Measurements from ENCODE around the gene VSTM5.

The VSTM5 gene

DNA sequence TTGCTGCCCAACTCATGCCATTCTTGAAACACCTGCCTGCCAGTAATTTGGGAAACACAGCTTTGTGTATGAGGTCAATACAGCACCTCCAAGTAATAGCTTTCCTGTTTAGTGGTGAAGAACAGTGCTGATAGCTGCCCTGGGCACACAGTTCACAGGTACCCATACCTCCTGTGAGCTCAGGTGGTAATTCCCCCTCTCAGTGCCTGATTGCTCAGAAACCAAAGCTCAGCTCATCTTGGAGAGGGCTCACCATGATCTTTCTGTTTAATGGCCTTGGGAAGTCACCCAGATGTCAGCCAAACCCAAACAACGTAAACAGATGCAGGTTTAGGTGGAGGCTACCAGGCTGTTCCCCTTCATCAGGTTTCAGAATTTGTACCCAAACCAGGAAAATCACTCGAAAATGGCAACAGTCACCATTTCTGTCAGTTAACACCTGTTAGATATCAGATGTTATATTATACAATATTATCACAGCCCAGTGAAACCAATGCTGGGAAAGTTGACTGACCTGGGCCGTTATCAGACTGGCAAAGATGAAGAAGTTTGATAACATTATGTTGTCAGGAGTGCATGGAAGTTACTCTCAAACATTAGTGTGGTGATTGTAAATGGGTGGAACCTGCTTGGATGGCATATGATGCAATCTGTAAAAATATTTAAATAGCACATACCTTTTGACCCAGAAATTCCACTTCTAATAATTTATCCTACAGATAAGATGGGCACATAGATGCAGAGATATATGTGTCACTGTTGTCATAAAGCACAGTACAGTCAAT lies 18.9 kb downstream of the VSTM5 start:
- no peak for DNase-seq (ENCODE audit: low spot score)
- Histone ChIP-seq H3K4me3 (no peak overlapping the region), H3K27ac (no peak overlapping the region)
- TF ChIP-seq, protein P1, sequence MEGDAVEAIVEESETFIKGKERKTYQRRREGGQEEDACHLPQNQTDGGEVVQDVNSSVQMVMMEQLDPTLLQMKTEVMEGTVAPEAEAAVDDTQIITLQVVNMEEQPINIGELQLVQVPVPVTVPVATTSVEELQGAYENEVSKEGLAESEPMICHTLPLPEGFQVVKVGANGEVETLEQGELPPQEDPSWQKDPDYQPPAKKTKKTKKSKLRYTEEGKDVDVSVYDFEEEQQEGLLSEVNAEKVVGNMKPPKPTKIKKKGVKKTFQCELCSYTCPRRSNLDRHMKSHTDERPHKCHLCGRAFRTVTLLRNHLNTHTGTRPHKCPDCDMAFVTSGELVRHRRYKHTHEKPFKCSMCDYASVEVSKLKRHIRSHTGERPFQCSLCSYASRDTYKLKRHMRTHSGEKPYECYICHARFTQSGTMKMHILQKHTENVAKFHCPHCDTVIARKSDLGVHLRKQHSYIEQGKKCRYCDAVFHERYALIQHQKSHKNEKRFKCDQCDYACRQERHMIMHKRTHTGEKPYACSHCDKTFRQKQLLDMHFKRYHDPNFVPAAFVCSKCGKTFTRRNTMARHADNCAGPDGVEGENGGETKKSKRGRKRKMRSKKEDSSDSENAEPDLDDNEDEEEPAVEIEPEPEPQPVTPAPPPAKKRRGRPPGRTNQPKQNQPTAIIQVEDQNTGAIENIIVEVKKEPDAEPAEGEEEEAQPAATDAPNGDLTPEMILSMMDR (IDR thresholded peaks at IDR 0.05) = no peak

DNA sequence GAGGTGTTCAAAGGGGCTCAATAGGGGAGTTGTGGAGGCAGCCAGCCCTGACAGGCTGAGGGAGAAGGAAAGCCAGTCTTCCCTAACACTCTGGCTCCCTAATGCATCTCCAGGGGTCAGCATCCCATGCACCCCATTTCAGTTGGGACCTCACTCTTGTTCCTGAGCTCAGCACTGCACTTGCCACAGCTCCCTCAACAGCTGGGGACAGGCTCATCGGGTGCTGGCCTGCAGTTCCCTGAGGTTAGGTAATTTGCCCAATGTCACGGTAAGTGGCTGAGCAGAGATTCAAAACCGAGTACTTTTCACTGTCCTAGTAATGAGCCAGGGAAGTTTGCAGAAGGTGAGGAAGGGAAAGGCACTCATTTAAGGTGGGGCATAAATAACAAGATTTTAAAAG lies 20.8 kb downstream of the VSTM5 start:
- no peak overlapping the region for H3K27ac ChIP-seq
- no peak for DNase-seq (ENCODE audit: low spot score)
- TF ChIP-seq, protein P1 (IDR thresholded peaks at IDR 0.05) = no peak

DNA sequence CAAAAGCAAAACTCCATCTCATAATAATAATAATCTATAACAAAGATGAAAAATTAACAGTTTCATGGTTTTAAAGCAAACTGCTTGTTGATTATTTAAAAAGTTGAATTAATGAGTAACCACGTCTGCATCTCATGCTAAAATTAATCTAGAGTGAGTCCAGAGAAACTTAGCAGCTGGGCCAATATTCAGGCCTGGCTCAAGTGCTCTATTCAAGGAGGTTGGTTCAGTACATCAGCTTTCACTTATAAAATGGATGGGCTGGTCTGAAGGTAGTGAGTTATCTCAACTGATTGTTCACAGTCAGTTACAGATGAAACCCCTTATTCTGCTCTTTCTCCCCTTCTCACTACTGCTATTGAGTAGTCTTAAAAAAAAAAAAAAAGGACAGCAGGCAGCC lies 23.1 kb downstream of the VSTM5 start:
- Histone ChIP-seq H3K4me3 (no peak overlapping the region), H3K27ac (no peak overlapping the region)
- TF ChIP-seq, protein P1 (IDR thresholded peaks at IDR 0.05) = no peak
- DNase-seq (ENCODE audit: low spot score) = no peak

More for the DNA sequence above, 20.8 kb downstream of the VSTM5 start:
- no peak overlapping the region for H3K4me3 ChIP-seq

DNA sequence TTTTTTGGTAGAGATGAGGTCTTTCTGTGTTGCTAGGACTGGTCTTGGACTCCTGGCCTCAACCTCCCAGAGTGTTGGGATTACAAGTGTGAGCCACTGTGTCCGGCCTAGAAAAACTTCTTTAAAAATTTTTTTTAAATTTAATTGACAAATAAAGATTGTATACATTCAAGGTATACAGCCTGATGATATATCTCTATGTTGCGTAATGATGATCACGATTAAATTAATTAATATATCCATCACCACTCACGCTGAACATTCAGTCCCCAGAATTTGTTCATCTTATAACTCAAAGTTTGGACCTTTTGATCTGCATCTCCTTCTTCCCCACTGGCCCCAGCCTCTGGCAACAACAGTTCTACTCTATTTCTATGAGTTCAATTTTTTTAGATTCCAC lies 27.2 kb downstream of the VSTM5 start:
- DNase-seq (ENCODE audit: low spot score) = no peak
- TF ChIP-seq, protein P1 (IDR thresholded peaks at IDR 0.05) = no peak
- H3K27ac ChIP-seq = no peak overlapping the region
- no peak overlapping the region for H3K4me3 ChIP-seq

DNA sequence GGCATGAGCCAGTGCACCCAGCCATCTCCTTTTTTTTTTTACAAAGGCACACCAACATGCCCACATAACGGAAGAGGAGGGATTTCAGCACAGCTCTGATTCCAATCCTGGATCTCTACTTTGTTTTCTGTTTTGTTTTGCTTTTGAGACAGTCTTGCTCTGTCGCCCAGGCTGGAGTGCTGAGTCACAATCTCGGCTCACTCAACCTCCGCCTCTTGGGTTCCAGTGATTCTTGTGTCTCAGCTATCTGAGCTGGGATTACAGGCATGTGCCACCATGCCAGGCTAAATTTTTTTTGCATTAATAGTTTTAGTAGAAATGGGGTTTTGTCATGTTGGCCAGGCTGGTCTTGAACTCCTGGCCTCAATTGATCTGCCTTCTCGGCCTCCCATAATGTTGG lies 28.1 kb downstream of the VSTM5 start:
- no peak for DNase-seq (ENCODE audit: low spot score)
- H3K4me3 ChIP-seq = no peak overlapping the region
- H3K27ac ChIP-seq = no peak overlapping the region
- TF ChIP-seq, protein P1 (IDR thresholded peaks at IDR 0.05) = no peak

DNA sequence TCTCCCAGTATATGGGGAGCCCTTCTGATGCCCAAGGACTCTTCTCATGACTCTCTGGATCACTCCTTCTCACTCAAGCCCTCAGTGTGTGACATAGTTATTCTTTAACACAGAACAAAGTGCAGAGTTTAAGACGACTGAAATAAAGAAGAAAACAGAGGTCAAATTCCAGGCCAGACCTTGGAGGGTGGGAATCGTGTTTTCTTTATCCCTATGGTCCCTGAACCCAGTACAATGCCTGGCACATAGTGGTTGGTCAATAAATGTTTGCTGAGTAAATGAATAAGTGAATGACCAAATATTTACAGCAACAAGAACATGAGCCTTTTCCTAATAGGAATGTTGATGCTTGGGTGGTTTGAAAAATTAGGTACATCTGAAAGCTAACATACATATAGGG lies 28.8 kb downstream of the VSTM5 start:
- no peak for DNase-seq (ENCODE audit: low spot score)
- Histone ChIP-seq H3K27ac (no peak overlapping the region), H3K4me3 (no peak overlapping the region)
- TF ChIP-seq, protein P1 (IDR thresholded peaks at IDR 0.05) = no peak

DNA sequence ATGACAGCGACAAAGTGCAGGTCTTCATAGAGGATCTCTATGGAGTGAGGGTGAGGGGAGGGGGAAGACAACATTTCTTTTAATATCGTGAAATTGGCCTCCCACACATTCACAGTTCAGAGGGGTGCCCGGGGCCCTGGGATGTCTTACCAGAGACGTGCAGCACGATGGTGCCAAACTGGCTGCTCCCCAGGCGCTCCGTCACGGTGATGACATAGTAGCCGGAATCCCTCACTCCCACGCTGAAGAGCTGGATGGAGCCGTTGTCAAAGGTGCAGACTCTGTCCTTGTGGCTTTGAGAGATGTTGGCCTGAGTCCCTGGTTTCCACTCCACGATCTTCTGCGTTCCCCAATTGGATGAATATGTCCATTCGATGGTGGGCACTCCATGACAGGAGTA lies 29.6 kb downstream of the VSTM5 start:
- Histone ChIP-seq H3K27ac (no peak overlapping the region), H3K4me3 (no peak overlapping the region)
- no peak for DNase-seq (ENCODE audit: low spot score)
- TF ChIP-seq, protein P1 (IDR thresholded peaks at IDR 0.05) = no peak
